Measurements from ENCODE around the gene FKRP.

DNA sequence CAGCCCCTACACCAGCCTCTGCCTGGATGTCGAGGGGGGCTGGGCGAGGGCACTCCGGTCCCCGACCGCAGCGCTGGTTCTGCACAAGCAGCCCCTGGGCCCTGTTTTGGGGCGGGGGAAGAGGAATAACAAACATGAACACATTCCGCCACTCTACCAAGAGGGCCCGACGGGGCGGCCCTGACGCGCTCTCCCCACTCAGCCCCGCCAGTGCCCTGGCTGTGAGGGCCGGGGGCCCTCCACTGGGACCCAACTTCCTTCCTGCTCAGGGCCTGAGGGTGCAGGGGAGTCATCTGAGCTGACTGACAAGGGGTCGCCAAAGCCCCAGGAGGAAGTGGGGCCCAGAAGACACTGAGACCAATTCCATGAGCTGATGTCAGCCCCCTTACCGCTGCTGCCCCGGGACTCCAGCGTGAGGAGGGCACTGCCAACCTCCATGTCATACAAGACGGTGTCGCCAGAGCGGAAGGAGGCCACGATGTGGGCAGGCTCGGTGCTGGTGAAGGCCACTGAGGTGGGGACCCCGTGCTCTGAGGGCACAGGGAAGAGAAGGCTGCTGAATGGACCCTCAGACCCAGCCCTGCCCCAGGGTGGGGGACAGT is 23.3 kb upstream of the FKRP start:
- TF ChIP-seq CTCF (IDR thresholded peaks at IDR 0.05) (no peak), EP300 (IDR thresholded peaks at IDR 0.05) (no peak), POLR2AphosphoS5 (IDR thresholded peaks at IDR 0.05) (no peak), POLR2A (IDR thresholded peaks at IDR 0.05) (no peak)

Measured in stomach (tissue), 4 donors.